CD4-positive, alpha-beta T cell treated with Interleukin-21 for 1 hour (primary cell): ENCODE results near the gene SLC27A1.
"Not testable (repeated sequence)": the region's sequence is repeated elsewhere in the genome, so short reads cannot be mapped to it uniquely, and the experiment has no call there.

Source experiments
- DNase-seq: peaks from one replicate; pipeline ENCODE4 v3.0.0-alpha.2; 2020

The SLC27A1 gene

GRCh38 chr19:17457616-17458015 is 12.7 kb upstream of the SLC27A1 start:
- no peak for DNase-seq

DNA sequence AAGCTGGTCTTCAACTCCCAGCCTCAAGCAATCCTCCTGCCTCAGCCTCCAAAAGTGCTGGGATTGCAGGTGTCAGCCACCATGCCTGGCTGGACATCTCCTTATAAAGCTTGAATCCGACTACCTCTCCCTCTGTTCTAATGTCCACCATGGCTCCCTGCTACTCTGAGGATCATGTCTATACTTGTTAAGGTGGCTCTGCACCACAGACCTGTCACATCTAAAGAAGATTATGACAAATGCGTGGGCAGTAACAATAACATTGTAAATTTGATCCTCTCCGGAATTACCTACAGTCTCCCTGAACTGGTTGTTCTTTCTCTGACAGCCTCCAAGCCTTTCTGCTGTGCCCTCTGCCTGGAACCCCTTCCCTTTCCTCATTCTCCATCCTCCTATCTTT is 11.4 kb upstream of the SLC27A1 start:
- DNase-seq: no peak

DNA sequence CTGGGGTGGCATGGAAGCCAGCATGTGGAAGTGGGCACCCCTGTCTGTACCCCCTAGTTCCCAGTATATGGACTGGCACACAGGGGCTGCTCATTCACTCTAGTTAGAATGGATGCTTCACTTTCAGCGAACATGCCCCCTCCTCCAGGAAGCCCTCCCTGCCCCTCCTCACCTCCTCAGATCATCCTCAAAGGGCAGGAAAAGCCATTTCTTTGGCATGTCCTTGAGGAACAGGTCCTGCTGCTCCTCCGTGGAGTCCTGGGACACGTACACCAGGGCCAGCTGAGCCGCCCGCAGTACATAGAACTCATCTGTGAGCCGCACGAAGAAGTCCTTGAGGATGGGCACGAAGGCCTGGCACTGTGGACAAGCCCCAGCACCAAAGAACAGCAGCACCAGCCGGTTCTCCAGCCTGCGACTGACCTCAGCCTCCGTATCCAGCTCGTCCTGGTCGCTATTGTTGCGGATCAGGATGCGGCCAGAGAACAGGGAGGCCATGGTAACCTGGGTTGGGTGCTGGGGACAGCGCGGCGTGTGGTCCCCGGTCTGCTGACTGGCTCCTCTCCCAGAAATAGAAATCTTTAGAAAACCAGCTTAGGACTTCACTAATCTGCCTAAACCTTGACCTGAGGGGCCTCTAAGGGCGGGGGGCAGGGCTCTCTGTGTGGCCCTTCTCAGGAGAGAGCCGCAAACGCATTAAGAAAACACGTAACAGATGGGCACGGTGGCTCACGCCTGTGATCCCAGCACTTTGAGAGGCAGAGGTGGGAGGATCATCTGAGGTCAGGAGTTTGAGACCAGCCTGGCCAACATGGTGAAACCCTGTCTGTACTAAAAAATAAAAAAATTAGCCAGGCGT is 9.7 kb upstream of the SLC27A1 start, which contains the start of gene NXNL1:
TSS of gene NXNL1 (minus strand) at position 555 of the 859 bp plus-strand sequence. CDS start at position 498, 57 bp downstream.
- DNase-seq: no peak

GRCh38 chr19:17466487-17466850 is 3.9 kb upstream of the SLC27A1 start:
- DNase-seq: no peak

- DNase-seq: no peak
These were observed 2.6 kb upstream of the SLC27A1 start for GRCh38 chr19:17467471-17468301.

DNA sequence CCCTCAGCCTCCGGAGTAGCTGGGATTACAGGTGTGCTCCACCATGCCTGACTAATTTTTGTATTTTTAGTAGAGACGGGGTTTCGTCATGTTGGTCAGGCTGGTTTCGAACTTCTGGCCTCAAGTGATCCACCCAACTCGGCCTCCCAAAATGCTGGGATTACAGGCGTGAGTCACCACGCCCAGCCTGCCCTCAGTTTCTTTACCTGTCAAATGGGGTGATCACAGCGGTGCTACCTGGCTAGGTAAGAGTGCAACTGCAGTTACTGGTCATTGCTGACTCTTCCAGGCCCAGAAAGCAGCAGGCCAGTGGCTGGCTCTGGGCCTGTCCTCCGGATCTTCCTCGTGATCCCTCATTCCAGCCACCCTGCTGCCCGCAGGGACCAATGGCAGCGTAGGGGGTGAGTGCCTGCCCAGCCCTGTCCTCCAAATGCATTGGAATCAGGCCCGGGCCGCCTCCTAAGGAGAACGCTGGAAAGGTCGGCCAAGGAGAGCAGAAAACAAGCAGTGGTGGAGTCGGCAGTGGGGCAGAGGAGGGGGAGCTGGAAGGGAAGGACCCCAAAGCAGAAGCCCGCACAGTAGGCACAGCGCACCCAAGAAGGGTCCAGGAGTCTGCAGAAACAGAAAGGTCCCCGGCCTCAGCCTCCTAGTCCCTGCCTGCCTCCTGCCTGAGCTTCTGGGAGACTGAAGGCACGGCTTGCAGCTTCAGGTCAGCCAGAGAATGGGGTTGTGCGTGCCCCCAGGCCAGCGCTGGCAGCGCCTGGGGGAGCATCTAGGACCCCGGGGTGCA is 1.8 kb upstream of the SLC27A1 start:
- no peak for DNase-seq

- DNase-seq: no peak
These were observed 1.2 kb upstream of the SLC27A1 start for GRCh38 chr19:17469092-17469480.

DNA sequence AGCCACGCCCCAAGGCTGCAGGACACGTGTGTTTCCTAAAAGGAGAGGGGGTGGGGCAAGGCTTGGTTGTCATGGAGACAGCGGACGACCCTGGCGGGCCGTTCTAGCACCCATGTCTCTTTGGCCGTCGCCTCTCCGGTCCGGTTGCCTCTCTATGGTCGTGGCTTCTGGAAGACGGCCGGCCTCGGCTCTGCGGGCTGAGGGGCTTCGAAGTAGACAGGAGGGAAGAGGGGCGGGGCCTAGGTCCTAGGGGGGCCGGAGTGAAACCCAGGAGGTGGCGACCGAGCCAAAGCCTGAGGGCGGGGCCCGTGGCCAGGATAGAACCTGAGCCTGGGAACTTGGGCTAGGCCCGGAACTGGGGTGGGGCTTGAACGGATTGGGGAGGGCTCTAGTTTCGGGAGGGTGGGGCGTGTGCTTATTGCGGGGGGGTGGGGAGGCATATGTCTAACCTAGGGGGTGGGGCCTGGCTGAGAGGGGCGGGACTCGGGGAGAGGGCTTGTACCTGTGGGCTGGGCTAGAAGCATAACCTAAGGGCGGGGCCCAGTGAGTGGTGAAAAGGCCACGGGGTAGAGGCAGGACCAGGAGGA is 750 bp upstream of the SLC27A1 start:
- DNase-seq: peak; percentile 96

GRCh38 chr19:17471410-17472125 is 1.2 kb downstream of the SLC27A1 start:
- DNase-seq: no peak

- no peak for DNase-seq
These were observed 2.7 kb downstream of the SLC27A1 start for GRCh38 chr19:17473041-17473440.

DNA sequence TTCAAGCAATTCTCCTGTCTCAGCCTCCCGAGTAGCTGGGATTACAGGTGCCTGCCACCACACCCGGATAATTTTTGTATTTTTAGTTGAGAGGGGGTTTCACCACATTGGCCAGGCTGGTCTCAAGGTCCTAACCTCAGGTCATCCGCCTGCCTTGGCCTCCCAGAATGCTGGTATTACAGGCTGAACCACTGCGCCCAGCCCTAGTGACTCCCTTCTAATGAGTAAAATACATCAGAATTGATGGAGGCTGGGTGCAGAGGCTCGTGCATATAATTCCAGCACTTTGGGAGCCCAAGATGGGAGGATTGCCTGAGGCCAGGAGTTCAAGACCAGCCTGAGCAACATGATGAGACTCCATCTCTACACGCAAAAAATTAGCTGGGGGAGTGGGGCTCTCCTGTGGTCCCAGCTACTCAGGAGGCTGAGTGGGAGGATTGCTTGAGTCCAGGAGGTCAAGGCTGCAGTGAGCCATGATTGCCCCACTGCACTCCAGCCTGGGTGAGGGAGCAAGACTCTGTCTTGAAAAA is 4.8 kb downstream of the SLC27A1 start:
- DNase-seq: not testable (repeated sequence)

DNA sequence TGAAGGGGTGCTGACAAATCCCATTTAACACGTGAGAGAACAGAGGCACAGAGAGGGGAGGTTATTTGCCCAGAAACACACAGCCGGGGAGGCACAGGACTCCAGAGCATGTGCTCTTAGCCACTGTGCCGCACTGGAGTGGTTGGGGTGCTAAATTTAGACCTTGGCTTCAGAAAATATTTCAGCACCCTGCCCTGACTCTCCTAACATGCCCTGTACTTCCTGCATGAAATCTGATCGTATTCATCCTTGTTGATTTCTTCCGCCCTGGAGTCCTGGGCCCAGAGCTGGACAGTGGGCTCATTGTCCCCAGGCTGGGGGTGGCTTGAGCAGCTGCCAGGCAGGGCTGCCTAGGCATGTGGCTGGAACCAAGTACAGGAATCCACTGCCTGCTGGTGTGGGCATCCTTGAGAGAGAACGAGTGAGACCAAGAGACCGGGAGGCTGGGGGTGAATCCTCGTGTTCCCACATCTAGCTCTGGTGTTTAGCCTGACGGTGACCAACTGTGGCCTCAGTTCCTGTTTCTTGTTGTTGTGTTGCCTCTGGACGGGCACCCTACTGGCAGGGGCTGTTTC is 5.3 kb downstream of the SLC27A1 start:
- DNase-seq: no peak

GRCh38 chr19:17479325-17479791 is 9.0 kb downstream of the SLC27A1 start:
- DNase-seq: no peak

- no peak for DNase-seq
These were observed 11.7 kb downstream of the SLC27A1 start for GRCh38 chr19:17481986-17482385.

- DNase-seq: no peak
These were observed 12.7 kb downstream of the SLC27A1 start for GRCh38 chr19:17482877-17483604.

GRCh38 chr19:17483605-17484002 is 13.3 kb downstream of the SLC27A1 start:
- DNase-seq: no peak

GRCh38 chr19:17484520-17485185 is 14.3 kb downstream of the SLC27A1 start:
- DNase-seq: no peak

DNA sequence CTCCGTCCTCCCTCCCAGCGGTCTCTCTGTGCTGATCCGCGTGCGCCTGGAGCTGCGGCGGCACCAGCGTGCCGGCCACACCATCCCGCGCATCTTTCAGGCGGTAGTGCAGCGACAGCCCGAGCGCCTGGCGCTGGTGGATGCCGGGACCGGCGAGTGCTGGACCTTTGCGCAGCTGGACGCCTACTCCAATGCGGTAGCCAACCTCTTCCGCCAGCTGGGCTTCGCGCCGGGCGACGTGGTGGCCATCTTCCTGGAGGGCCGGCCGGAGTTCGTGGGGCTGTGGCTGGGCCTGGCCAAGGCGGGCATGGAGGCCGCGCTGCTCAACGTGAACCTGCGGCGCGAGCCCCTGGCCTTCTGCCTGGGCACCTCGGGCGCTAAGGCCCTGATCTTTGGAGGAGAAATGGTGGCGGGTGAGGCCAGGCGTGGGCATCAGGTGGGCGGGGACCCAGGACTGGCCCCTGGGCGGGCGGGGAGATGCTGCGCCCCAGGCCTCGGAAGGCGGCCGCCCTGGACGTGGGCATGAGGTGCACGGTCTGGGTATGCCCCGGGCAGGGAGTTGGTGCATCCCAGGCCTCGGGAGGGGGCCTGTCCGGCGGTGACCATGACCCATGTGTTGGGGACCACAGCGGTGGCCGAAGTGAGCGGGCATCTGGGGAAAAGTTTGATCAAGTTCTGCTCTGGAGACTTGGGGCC is 16.4 kb downstream of the SLC27A1 start:
- DNase-seq: no peak
